ENCODE results near the gene CDKN1C. TPM values are rescaled to one million over a fixed set of nuclear protein-coding genes. Genes with fewer than 3 reads are reported as not detected.

Gene CDKN1C
- polyA plus RNA-seq, 2 donors, result 12.1 to 27.5 TPM

- Histone ChIP-seq H3K4me3 (ENCODE audit: low read depth in 1 of 2, low read length in 2 of 2) (no peak overlapping the region), H3K4me1 (ENCODE audit: control insufficient read depth in 2 of 2, insufficient read depth in 2 of 2, low read length in 1 of 2) (peaks cover 0 to 18% of the 10 kb centered on the region in 2 donors), H3K36me3 (ENCODE audit: control insufficient read depth in 2 of 2, insufficient read depth in 2 of 2, low read length in 1 of 2) (no peaks in the 10 kb centered on the region), H3K9me3 (ENCODE audit: control insufficient read depth in 2 of 2, insufficient read depth in 1 of 2, low read depth in 1 of 2, low read length in 1 of 2) (no peaks in the 10 kb centered on the region), H3K27ac (ENCODE audit: low read depth in 2 of 2, low read length in 1 of 2) (no peak overlapping the region), H3K27me3 (ENCODE audit: control insufficient read depth in 1 of 2, insufficient read depth in 2 of 2, low read length in 2 of 2) (no peaks in the 10 kb centered on the region)
- WGBS, 2 donors, result 76 to 83% methylated on average over 21 to 22 of the region's 22 CpGs
Measured at GRCh38 chr11:2923446-2924375, 38.1 kb upstream of the CDKN1C start.

- Histone ChIP-seq H3K4me1 (ENCODE audit: control insufficient read depth in 2 of 2, insufficient read depth in 2 of 2, low read length in 1 of 2) (peaks cover 0 to 13% of the 10 kb centered on the region in 2 donors), H3K27me3 (ENCODE audit: control insufficient read depth in 1 of 2, insufficient read depth in 2 of 2, low read length in 2 of 2) (no peaks in the 10 kb centered on the region), H3K27ac (ENCODE audit: low read depth in 2 of 2, low read length in 1 of 2) (no peak overlapping the region), H3K4me3 (ENCODE audit: low read depth in 1 of 2, low read length in 2 of 2) (no peak overlapping the region), H3K9me3 (ENCODE audit: control insufficient read depth in 2 of 2, insufficient read depth in 1 of 2, low read depth in 1 of 2, low read length in 1 of 2) (no peaks in the 10 kb centered on the region), H3K36me3 (ENCODE audit: control insufficient read depth in 2 of 2, insufficient read depth in 2 of 2, low read length in 1 of 2) (peaks cover 0 to 3% of the 10 kb centered on the region in 2 donors)
- 61 to 68% methylated on average over 3 of the region's 3 CpGs for WGBS, 2 donors
Measured at GRCh38 chr11:2922655-2923054, 37.1 kb upstream of the CDKN1C start.

GRCh38 chr11:2921742-2922493, 36.3 kb upstream of the CDKN1C start:
- WGBS, 2 donors, result 88 to 89% methylated on average over 25 to 28 of the region's 29 CpGs

GRCh38 chr11:2921261-2921660, 35.7 kb upstream of the CDKN1C start:
- Histone ChIP-seq H3K27me3 (ENCODE audit: control insufficient read depth in 1 of 2, insufficient read depth in 2 of 2, low read length in 2 of 2) (no peaks in the 10 kb centered on the region), H3K4me1 (ENCODE audit: control insufficient read depth in 2 of 2, insufficient read depth in 2 of 2, low read length in 1 of 2) (peaks cover 0 to 13% of the 10 kb centered on the region in 2 donors), H3K27ac (ENCODE audit: low read depth in 2 of 2, low read length in 1 of 2) (no peak overlapping the region), H3K9me3 (ENCODE audit: control insufficient read depth in 2 of 2, insufficient read depth in 1 of 2, low read depth in 1 of 2, low read length in 1 of 2) (no peaks in the 10 kb centered on the region), H3K36me3 (ENCODE audit: control insufficient read depth in 2 of 2, insufficient read depth in 2 of 2, low read length in 1 of 2) (peaks cover 0 to 3% of the 10 kb centered on the region in 2 donors), H3K4me3 (ENCODE audit: low read depth in 1 of 2, low read length in 2 of 2) (no peak overlapping the region)
- 85 to 90% methylated on average over 11 to 13 of the region's 16 CpGs for WGBS, 2 donors

More at GRCh38 chr11:2921742-2922493, 36.3 kb upstream of the CDKN1C start:
- H3K4me1 ChIP-seq (ENCODE audit: control insufficient read depth in 2 of 2, insufficient read depth in 2 of 2, low read length in 1 of 2), result peaks cover 0 to 13% of the 10 kb centered on the region in 2 donors
- peaks cover 0 to 3% of the 10 kb centered on the region in 2 donors for H3K36me3 ChIP-seq (ENCODE audit: control insufficient read depth in 2 of 2, insufficient read depth in 2 of 2, low read length in 1 of 2)
- no peaks in the 10 kb centered on the region for H3K9me3 ChIP-seq (ENCODE audit: control insufficient read depth in 2 of 2, insufficient read depth in 1 of 2, low read depth in 1 of 2, low read length in 1 of 2)
- no peak overlapping the region for H3K4me3 ChIP-seq (ENCODE audit: low read depth in 1 of 2, low read length in 2 of 2)
- no peak overlapping the region for H3K27ac ChIP-seq (ENCODE audit: low read depth in 2 of 2, low read length in 1 of 2)
- no peaks in the 10 kb centered on the region for H3K27me3 ChIP-seq (ENCODE audit: control insufficient read depth in 1 of 2, insufficient read depth in 2 of 2, low read length in 2 of 2)

- Histone ChIP-seq H3K4me1 (ENCODE audit: control insufficient read depth in 2 of 2, insufficient read depth in 2 of 2, low read length in 1 of 2) (peaks cover 0 to 13% of the 10 kb centered on the region in 2 donors), H3K27ac (ENCODE audit: low read depth in 2 of 2, low read length in 1 of 2) (no peak overlapping the region), H3K27me3 (ENCODE audit: control insufficient read depth in 1 of 2, insufficient read depth in 2 of 2, low read length in 2 of 2) (no peaks in the 10 kb centered on the region), H3K36me3 (ENCODE audit: control insufficient read depth in 2 of 2, insufficient read depth in 2 of 2, low read length in 1 of 2) (peaks cover 0 to 3% of the 10 kb centered on the region in 2 donors), H3K9me3 (ENCODE audit: control insufficient read depth in 2 of 2, insufficient read depth in 1 of 2, low read depth in 1 of 2, low read length in 1 of 2) (no peaks in the 10 kb centered on the region), H3K4me3 (ENCODE audit: low read depth in 1 of 2, low read length in 2 of 2) (no peak overlapping the region)
- 91 to 92% methylated on average over 12 of the region's 12 CpGs for WGBS, 2 donors
Measured at GRCh38 chr11:2920343-2920742, 34.8 kb upstream of the CDKN1C start.

GRCh38 chr11:2919837-2920236, 34.3 kb upstream of the CDKN1C start:
- H3K36me3 ChIP-seq (ENCODE audit: control insufficient read depth in 2 of 2, insufficient read depth in 2 of 2, low read length in 1 of 2), result peaks cover 0 to 3% of the 10 kb centered on the region in 2 donors
- H3K4me3 ChIP-seq (ENCODE audit: low read depth in 1 of 2, low read length in 2 of 2), result no peak overlapping the region
- no peaks in the 10 kb centered on the region for H3K27me3 ChIP-seq (ENCODE audit: control insufficient read depth in 1 of 2, insufficient read depth in 2 of 2, low read length in 2 of 2)
- no peaks in the 10 kb centered on the region for H3K9me3 ChIP-seq (ENCODE audit: control insufficient read depth in 2 of 2, insufficient read depth in 1 of 2, low read depth in 1 of 2, low read length in 1 of 2)
- H3K4me1 ChIP-seq (ENCODE audit: control insufficient read depth in 2 of 2, insufficient read depth in 2 of 2, low read length in 1 of 2), result peaks cover 0 to 11% of the 10 kb centered on the region in 2 donors
- H3K27ac ChIP-seq (ENCODE audit: low read depth in 2 of 2, low read length in 1 of 2), result no peak overlapping the region
- 82 to 88% methylated on average over 13 of the region's 13 CpGs for WGBS, 2 donors

- Histone ChIP-seq H3K36me3 (ENCODE audit: control insufficient read depth in 2 of 2, insufficient read depth in 2 of 2, low read length in 1 of 2) (peaks cover 0 to 3% of the 10 kb centered on the region in 2 donors), H3K27me3 (ENCODE audit: control insufficient read depth in 1 of 2, insufficient read depth in 2 of 2, low read length in 2 of 2) (no peaks in the 10 kb centered on the region), H3K27ac (ENCODE audit: low read depth in 2 of 2, low read length in 1 of 2) (no peak overlapping the region), H3K4me3 (ENCODE audit: low read depth in 1 of 2, low read length in 2 of 2) (no peak overlapping the region), H3K9me3 (ENCODE audit: control insufficient read depth in 2 of 2, insufficient read depth in 1 of 2, low read depth in 1 of 2, low read length in 1 of 2) (no peaks in the 10 kb centered on the region), H3K4me1 (ENCODE audit: control insufficient read depth in 2 of 2, insufficient read depth in 2 of 2, low read length in 1 of 2) (peaks cover 0 to 5% of the 10 kb centered on the region in 2 donors)
- 90 to 95% methylated on average over 7 to 9 of the region's 9 CpGs for WGBS, 2 donors
Measured at GRCh38 chr11:2919188-2919587, 33.6 kb upstream of the CDKN1C start.

- Histone ChIP-seq H3K4me3 (ENCODE audit: low read depth in 1 of 2, low read length in 2 of 2) (no peak overlapping the region), H3K9me3 (ENCODE audit: control insufficient read depth in 2 of 2, insufficient read depth in 1 of 2, low read depth in 1 of 2, low read length in 1 of 2) (no peaks in the 10 kb centered on the region), H3K27me3 (ENCODE audit: control insufficient read depth in 1 of 2, insufficient read depth in 2 of 2, low read length in 2 of 2) (no peaks in the 10 kb centered on the region), H3K4me1 (ENCODE audit: control insufficient read depth in 2 of 2, insufficient read depth in 2 of 2, low read length in 1 of 2) (peaks cover 0 to 10% of the 10 kb centered on the region in 2 donors), H3K27ac (ENCODE audit: low read depth in 2 of 2, low read length in 1 of 2) (no peak overlapping the region), H3K36me3 (ENCODE audit: control insufficient read depth in 2 of 2, insufficient read depth in 2 of 2, low read length in 1 of 2) (peaks cover 0 to 3% of the 10 kb centered on the region in 2 donors)
- 87% methylated on average over 25 of the region's 25 CpGs for WGBS, 2 donors
Measured at GRCh38 chr11:2917842-2918490, 32.4 kb upstream of the CDKN1C start.

Measured in esophagus (tissue), 2 donors.